ENCODE data around the gene SEC24D. TPM values are rescaled to one million over a fixed set of nuclear protein-coding genes. Genes with fewer than 3 reads are reported as not detected.

Gene SEC24D
- total RNA-seq, 1 donor from 2014 or later: 26.0 TPM

DNA sequence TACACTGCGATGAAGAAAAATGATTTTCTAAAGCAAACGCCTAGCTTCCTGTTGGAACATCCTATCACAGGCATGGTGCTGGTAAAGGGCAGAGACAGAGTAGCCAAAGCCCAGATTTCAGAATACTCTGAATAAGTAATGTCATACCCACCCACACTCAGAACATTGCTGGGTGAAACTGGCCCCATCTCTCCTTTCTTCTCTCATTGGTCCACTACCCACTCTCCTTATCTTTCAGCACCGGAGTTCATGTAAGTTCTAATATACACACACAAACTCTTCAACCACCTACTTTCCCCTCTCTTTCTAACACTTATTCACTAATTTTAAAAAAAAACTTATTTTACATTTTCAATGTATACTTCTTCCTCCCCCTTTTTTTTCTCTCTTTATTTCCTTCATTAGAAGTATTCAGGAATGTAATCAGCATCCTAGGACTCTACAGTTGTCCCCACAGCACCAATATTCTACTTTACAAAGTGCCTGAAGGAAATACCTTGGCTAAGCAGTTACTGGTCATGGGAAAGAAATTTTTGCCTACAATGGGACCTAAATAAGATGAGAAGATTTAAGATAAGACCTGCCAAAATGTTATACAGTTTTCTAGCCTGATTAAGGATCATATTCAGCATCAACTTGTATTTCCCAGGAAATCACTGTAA, 63.0 kb downstream of the SEC24D start:
- H3K4me1 Mint-ChIP-seq (ENCODE audit: low read depth, unreplicated experiment): peaks cover 15% of the 10 kb centered on the region
- no peak overlapping the region for H3K4me3 Mint-ChIP-seq (ENCODE audit: unreplicated experiment)
- H3K27ac Mint-ChIP-seq (ENCODE audit: unreplicated experiment): no peak overlapping the region
- H3K9me3 Mint-ChIP-seq (ENCODE audit: unreplicated experiment): no peaks in the 10 kb centered on the region
- TF ChIP-seq, protein P1, sequence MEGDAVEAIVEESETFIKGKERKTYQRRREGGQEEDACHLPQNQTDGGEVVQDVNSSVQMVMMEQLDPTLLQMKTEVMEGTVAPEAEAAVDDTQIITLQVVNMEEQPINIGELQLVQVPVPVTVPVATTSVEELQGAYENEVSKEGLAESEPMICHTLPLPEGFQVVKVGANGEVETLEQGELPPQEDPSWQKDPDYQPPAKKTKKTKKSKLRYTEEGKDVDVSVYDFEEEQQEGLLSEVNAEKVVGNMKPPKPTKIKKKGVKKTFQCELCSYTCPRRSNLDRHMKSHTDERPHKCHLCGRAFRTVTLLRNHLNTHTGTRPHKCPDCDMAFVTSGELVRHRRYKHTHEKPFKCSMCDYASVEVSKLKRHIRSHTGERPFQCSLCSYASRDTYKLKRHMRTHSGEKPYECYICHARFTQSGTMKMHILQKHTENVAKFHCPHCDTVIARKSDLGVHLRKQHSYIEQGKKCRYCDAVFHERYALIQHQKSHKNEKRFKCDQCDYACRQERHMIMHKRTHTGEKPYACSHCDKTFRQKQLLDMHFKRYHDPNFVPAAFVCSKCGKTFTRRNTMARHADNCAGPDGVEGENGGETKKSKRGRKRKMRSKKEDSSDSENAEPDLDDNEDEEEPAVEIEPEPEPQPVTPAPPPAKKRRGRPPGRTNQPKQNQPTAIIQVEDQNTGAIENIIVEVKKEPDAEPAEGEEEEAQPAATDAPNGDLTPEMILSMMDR (IDR thresholded peaks at IDR 0.05; ENCODE audit: partially characterized antibody, unreplicated experiment): no peak
- no peak for DNase-seq
- H3K36me3 Mint-ChIP-seq (ENCODE audit: unreplicated experiment): no peaks in the 10 kb centered on the region
- no peaks in the 10 kb centered on the region for H3K27me3 Mint-ChIP-seq (ENCODE audit: unreplicated experiment)

GRCh38 chr4:118772081-118772766, 63.7 kb downstream of the SEC24D start:
- H3K4me1 Mint-ChIP-seq (ENCODE audit: low read depth, unreplicated experiment): peaks cover 15% of the 10 kb centered on the region
- TF ChIP-seq, protein P1 (IDR thresholded peaks at IDR 0.05; ENCODE audit: partially characterized antibody, unreplicated experiment): peak; percentile 65
- H3K9me3 Mint-ChIP-seq (ENCODE audit: unreplicated experiment): no peaks in the 10 kb centered on the region
- H3K4me3 Mint-ChIP-seq (ENCODE audit: unreplicated experiment): no peak overlapping the region
- no peaks in the 10 kb centered on the region for H3K27me3 Mint-ChIP-seq (ENCODE audit: unreplicated experiment)
- H3K36me3 Mint-ChIP-seq (ENCODE audit: unreplicated experiment): no peaks in the 10 kb centered on the region
- no peak for DNase-seq
- H3K27ac Mint-ChIP-seq (ENCODE audit: unreplicated experiment): no peak overlapping the region

DNA sequence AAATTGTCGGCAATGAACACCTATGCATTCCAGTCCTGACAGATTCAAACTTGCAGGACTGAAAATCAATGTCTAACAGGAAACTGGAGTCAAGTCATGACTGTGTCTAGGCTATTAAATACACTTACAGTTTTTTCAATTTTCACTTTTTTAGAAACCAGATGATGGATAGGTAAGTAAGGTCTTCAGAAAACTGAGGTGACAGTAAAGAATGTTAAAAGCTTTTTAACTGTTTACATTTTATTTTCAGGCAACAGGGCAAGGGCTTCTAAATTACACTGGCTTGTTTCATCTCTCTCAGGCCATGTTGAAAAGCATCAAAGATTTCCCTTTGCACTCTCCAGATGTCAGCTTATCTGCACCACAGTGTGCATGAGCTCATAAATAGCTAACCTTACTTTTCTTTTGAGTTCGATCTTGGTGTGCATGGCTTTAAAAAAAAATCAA, 65.2 kb downstream of the SEC24D start:
- no peaks in the 10 kb centered on the region for H3K27me3 Mint-ChIP-seq (ENCODE audit: unreplicated experiment)
- TF ChIP-seq, protein P1 (IDR thresholded peaks at IDR 0.05; ENCODE audit: partially characterized antibody, unreplicated experiment): no peak
- no peak overlapping the region for H3K27ac Mint-ChIP-seq (ENCODE audit: unreplicated experiment)
- no peak for DNase-seq
- no peaks in the 10 kb centered on the region for H3K9me3 Mint-ChIP-seq (ENCODE audit: unreplicated experiment)
- H3K4me1 Mint-ChIP-seq (ENCODE audit: low read depth, unreplicated experiment): peaks cover 15% of the 10 kb centered on the region
- H3K36me3 Mint-ChIP-seq (ENCODE audit: unreplicated experiment): no peaks in the 10 kb centered on the region
- no peak overlapping the region for H3K4me3 Mint-ChIP-seq (ENCODE audit: unreplicated experiment)

GRCh38 chr4:118769161-118769560, 66.8 kb downstream of the SEC24D start:
- H3K27ac Mint-ChIP-seq (ENCODE audit: unreplicated experiment): no peak overlapping the region
- H3K4me3 Mint-ChIP-seq (ENCODE audit: unreplicated experiment): no peak overlapping the region
- peaks cover 11% of the 10 kb centered on the region for H3K4me1 Mint-ChIP-seq (ENCODE audit: low read depth, unreplicated experiment)
- no peak for DNase-seq
- TF ChIP-seq, protein P1 (IDR thresholded peaks at IDR 0.05; ENCODE audit: partially characterized antibody, unreplicated experiment): no peak
- no peaks in the 10 kb centered on the region for H3K36me3 Mint-ChIP-seq (ENCODE audit: unreplicated experiment)
- H3K9me3 Mint-ChIP-seq (ENCODE audit: unreplicated experiment): no peaks in the 10 kb centered on the region
- H3K27me3 Mint-ChIP-seq (ENCODE audit: unreplicated experiment): no peaks in the 10 kb centered on the region

DNA sequence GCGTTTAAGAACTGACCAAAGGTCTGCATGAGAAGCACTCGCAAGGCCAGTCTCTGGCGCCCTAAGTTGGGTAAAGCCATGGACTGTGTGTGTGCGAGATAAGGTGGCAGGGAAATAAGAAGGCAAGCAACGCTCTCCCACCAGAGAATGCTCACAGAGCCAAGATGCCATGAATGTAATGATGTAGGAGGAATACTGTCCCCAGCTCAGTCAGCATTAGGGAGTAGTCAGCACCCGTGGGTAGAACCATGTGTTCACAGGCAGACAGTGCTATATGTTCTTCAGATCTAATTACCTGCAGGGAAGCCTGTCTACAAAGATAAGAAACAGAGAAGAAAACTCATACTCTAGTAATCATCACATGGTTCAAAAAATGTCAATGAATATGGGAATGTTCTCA, 68.8 kb downstream of the SEC24D start:
- Mint-ChIP-seq H3K4me1 (ENCODE audit: low read depth, unreplicated experiment) (peaks cover under 1% of the 10 kb centered on the region), H3K27me3 (ENCODE audit: unreplicated experiment) (no peaks in the 10 kb centered on the region), H3K9me3 (ENCODE audit: unreplicated experiment) (no peaks in the 10 kb centered on the region), H3K4me3 (ENCODE audit: unreplicated experiment) (no peak overlapping the region), H3K36me3 (ENCODE audit: unreplicated experiment) (no peaks in the 10 kb centered on the region), H3K27ac (ENCODE audit: unreplicated experiment) (no peak overlapping the region)
- TF ChIP-seq, protein P1 (IDR thresholded peaks at IDR 0.05; ENCODE audit: partially characterized antibody, unreplicated experiment): no peak
- DNase-seq: no peak
